Smooth muscle cell of the umbilical artery (primary cell): ENCODE measurements around the gene LSM6. TPM values are rescaled to one million over a fixed set of nuclear protein-coding genes. Genes with fewer than 3 reads are reported as not detected.

Source experiments
- total RNA-seq: library from RNA; depleted of rRNA; stranded (reverse); fragments of >200 nt; gene quantifications from 2 replicates; pipeline ENCODE4 v1.2.3, GENCODE V29; 2014

The LSM6 gene
- total RNA-seq, result 18.4 and 23.7 TPM in 2 replicates

DNA sequence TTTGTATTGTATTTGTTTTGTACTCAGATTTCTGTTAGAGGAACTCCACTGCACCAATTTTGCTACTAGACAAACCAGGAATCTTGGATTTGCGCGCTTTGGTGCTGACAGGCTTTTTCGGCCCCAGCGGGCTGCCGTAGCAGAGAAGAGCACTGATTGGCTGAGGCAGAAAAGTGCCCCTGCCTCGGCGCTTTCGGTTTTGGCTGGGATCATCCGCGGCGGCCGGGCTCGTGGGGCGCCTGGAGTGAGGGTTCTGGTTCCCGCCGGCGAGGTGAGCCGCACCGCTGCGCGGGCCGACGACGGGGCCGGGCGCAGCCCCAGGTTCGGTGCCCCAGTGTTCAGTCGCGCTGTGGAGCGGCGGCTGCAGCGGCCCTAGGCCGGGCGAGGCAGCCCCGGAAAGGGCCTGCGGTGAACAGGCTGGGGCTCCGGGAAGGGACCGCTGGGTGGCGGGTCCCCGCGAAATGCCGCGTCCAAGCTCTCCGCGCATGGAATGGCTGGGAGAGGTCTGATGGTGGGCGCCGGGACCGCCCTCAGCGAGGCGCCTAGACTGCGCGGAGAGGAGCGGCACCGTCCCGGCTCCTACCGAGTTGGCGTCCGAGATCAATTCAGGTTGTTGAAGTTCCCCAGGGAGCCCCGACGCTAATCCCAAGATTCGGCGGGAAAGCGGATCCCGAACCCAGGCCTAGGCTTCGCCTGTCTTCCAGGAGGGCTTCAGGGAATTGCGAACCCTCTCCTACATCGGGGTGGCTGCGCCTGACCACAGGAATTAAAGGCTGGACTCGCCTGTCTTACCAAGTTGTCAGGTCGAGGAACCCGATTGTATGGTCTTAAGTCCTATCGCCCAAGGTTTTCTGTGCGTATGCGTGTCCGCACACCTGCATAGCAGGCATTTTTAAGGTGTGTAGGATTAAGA is at the start of gene LSM6:
Gene LSM6 (plus strand): TSS at position 178 of the 913 bp plus-strand sequence. CDS start 7,204 bp downstream, outside the sequence.

DNA sequence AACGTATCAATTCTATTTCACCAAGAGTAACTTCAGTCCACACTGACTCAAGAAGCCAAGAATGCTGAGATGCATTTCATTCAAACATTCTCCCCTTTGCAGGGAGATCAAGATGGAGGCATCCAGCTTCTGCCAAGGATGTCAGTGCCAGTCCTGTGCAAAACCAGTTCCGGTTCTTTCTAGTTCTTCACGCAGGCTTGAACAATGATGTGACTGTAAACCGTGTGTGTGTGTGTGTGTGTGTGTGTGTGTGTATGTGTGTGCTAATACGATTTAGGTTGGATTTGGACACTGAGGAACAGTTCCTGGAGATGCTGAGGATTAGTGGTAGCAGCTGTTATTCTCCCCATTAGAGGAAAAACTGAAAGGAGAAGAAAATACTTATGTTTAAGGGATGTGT is 38.7 kb downstream of the LSM6 start, which contains the start of gene REELD1:
Gene REELD1 (plus strand): TSS at position 301 of the 400 bp plus-strand sequence. CDS start 2,415 bp downstream, outside the sequence.

Other genes starting within 250 kb of the LSM6 start
- 10.3 and 10.7 TPM in 2 replicates for gene ZNF827, start 236.9 kb upstream of the LSM6 start, total RNA-seq
- gene REELD1, start 38.8 kb downstream of the LSM6 start, total RNA-seq, result not detected in 2 replicates